GM18502 (cell line): ENCODE results near the gene RGPD3.
"Not testable (repeated sequence)": the region's sequence is repeated elsewhere in the genome, so short reads cannot be mapped to it uniquely, and the experiment has no call there.

Experiments used
- ATAC-seq: cut with Tn5 transposase; IDR thresholded peaks from one replicate; pipeline ENCODE4 v1.9.1; 2021; ENCODE audit warnings: mild to moderate bottlenecking; ENCODE audit not compliant: unreplicated experiment, poor library complexity

Gene RGPD3

GRCh38 chr2:106486551-106487385 is 18.6 kb upstream of the RGPD3 start, which contains the start of gene CD8B2:
Gene CD8B2 (plus strand): TSS chr2:106487364. CDS start chr2:106487427, 63 bp downstream.
- ATAC-seq: not testable (repeated sequence)

GRCh38 chr2:106479563-106479962 is 11.3 kb upstream of the RGPD3 start:
- not testable (repeated sequence) for ATAC-seq

GRCh38 chr2:106477647-106478046 is 9.4 kb upstream of the RGPD3 start:
- ATAC-seq: not testable (repeated sequence)

- not testable (repeated sequence) for ATAC-seq
These were observed 2.4 kb upstream of the RGPD3 start for GRCh38 chr2:106470658-106471057.

GRCh38 chr2:106467516-106467915 is 697 bp downstream of the RGPD3 start:
- not testable (repeated sequence) for ATAC-seq

GRCh38 chr2:106461882-106462281 is 6.3 kb downstream of the RGPD3 start:
- ATAC-seq: not testable (repeated sequence)

- ATAC-seq: not testable (repeated sequence)
These were observed 77.5 kb downstream of the RGPD3 start for GRCh38 chr2:106390680-106391079.

- ATAC-seq: not testable (repeated sequence)
These were observed 79.3 kb downstream of the RGPD3 start for GRCh38 chr2:106388814-106389410.

GRCh38 chr2:106384548-106384947 is 83.7 kb downstream of the RGPD3 start:
- not testable (repeated sequence) for ATAC-seq

- ATAC-seq: not testable (repeated sequence)
These were observed 86.3 kb downstream of the RGPD3 start for GRCh38 chr2:106381867-106382266.

- ATAC-seq: not testable (repeated sequence)
These were observed 88.6 kb downstream of the RGPD3 start for GRCh38 chr2:106379567-106379966.

GRCh38 chr2:106369182-106369581 is 99.0 kb downstream of the RGPD3 start:
- peak; percentile 46 for ATAC-seq

- ATAC-seq: no peak
These were observed 101.9 kb downstream of the RGPD3 start for GRCh38 chr2:106366204-106366885.

GRCh38 chr2:106363791-106364190 is 104.4 kb downstream of the RGPD3 start:
- no peak for ATAC-seq

GRCh38 chr2:106362789-106363188 is 105.4 kb downstream of the RGPD3 start:
- no peak for ATAC-seq

GRCh38 chr2:106359512-106359911 is 108.7 kb downstream of the RGPD3 start:
- ATAC-seq: no peak

- ATAC-seq: no peak
These were observed 109.7 kb downstream of the RGPD3 start for GRCh38 chr2:106358521-106358920.

GRCh38 chr2:106358081-106358480 is 110.1 kb downstream of the RGPD3 start:
- ATAC-seq: peak; percentile 96

GRCh38 chr2:106356291-106356690 is 111.9 kb downstream of the RGPD3 start:
- peak; percentile 37 for ATAC-seq

GRCh38 chr2:106353676-106354075 is 114.5 kb downstream of the RGPD3 start:
- ATAC-seq: no peak

GRCh38 chr2:106350980-106351379 is 117.2 kb downstream of the RGPD3 start:
- ATAC-seq: no peak
